AG04450 (cell line): Measurements from ENCODE around the gene CADM2. TPM values are rescaled to one million over a fixed set of nuclear protein-coding genes. Genes with fewer than 3 reads are reported as not detected.

Experiments
- CTCF ChIA-PET: fragments of 300-600, 350-600 bp; formaldehyde crosslinking; extraction: SDS; loops from one replicate; lab custom pipeline; 2022; ENCODE audit warnings: antibody characterized with exemption, inconsistent platforms; lab: Charles Lee
- POLR2A ChIA-PET: fragments of 350-600 bp; formaldehyde crosslinking; extraction: SDS; loops from one replicate; lab custom pipeline; 2021; ENCODE audit warnings: antibody characterized with exemption, inconsistent platforms; lab: Yijun Ruan, JAX
- DNase-seq: peaks from one replicate; pipeline ENCODE4 v3.0.0-alpha.2; 2011; ENCODE audit warnings: low read depth, low spot score
- H3K27ac ChIP-seq: one replicate; pipeline ENCODE4 v1.5.1; 2012; ENCODE audit warnings: low read depth, low read length, control low read depth
- H3K27me3 ChIP-seq: one replicate; pipeline ENCODE4 v1.6.0; 2012; ENCODE audit warnings: low read length; ENCODE audit not compliant: control insufficient read depth, insufficient read depth
- H3K4me3 ChIP-seq: 2 replicates; pipeline ENCODE4 v1.5.1; 2011; ENCODE audit warnings: mild to moderate bottlenecking, low read depth, low read length, control low read depth
- H3K9me3 ChIP-seq: 2 replicates; pipeline ENCODE4 v1.5.1; 2012; ENCODE audit warnings: low read length; ENCODE audit not compliant: control insufficient read depth, insufficient read depth
- CTCF ChIP-seq: IDR thresholded peaks from 2 replicates; pipeline ENCODE4 v1.5.1; 2011; ENCODE audit warnings: low read depth, low read length, control low read depth, inconsistent platforms
- polyA plus RNA-seq: library from polyadenylated mRNA; depleted of rRNA; stranded (reverse); fragments of >200 nt; gene quantifications from 2 replicates; pipeline ENCODE4 v1.2.3, GENCODE V29; 2011

CADM2 gene
- polyA plus RNA-seq, 1 experiment: not detected

DNA sequence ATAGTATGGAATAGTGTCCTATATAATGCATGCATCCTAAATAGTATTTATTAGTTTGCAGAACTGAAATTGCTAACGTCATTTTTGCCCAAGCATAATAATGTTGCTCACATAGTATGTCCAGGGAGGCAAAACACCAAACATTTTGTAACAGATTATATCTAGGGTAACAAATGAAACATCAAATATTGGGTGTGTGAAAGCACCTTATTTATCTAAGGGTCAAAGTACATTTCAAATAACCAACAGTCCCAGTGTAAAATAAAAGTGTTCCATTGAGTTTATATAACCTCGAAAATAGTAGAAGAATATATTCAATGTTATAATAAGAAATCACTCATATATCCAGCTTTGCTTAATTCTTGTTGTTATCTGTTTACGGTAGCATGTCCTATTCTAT is 363.1 kb downstream of the CADM2 start:
- H3K27ac ChIP-seq: no peak overlapping the region
- no peak for DNase-seq
- POLR2A ChIA-PET: no interaction called here
- H3K27me3 ChIP-seq: no peaks in the 10 kb centered on the region
- CTCF ChIA-PET: no interaction called here
- H3K4me3 ChIP-seq: no peak overlapping the region
- no peak for TF ChIP-seq CTCF
- H3K9me3 ChIP-seq: no peaks in the 10 kb centered on the region

DNA sequence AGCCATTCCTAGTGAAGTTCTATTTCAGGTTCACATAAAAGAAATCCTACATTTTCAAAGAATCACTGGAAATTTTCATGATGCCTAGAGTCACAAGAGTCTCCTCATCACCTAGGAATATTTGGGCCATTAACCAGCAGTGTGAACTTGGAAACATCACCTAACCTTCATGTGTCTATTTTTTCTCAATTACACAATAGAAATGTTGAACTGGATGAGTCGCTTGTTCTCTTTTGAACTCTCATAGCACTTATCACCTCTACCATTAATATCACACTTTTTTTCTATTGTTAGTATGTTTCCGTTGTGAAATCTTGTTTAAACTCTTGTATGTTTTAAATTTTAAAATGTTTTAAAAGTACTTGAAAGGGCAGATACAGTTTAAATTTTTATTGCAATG is 371.3 kb downstream of the CADM2 start:
- Histone ChIP-seq H3K27me3 (no peaks in the 10 kb centered on the region), H3K9me3 (no peaks in the 10 kb centered on the region), H3K4me3 (no peak overlapping the region), H3K27ac (no peak overlapping the region)
- no peak for TF ChIP-seq CTCF
- ChIA-PET CTCF (no interaction called here), POLR2A (no interaction called here)
- DNase-seq: no peak

DNA sequence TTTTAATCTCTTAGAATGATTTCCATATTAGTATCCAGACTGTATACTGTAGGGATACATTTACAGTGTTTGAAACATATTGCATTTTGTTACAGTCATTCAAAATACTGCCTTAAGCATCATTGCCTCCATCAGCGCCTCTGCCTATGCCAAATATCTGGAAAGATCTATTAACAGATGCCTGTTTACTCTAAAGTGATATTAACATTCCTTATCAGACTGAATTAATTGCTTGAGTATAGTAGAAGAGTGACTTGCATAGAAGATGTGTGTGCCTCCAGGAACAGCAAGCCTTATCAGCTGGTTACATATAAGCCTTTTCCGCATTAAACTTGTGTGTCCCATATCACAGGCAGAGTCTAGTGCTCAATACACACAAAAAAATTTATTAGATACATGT is 379.1 kb downstream of the CADM2 start:
- ChIA-PET POLR2A (no interaction called here), CTCF (no interaction called here)
- no peak for TF ChIP-seq CTCF
- no peak for DNase-seq
- Histone ChIP-seq H3K4me3 (no peak overlapping the region), H3K27me3 (no peaks in the 10 kb centered on the region), H3K27ac (no peak overlapping the region), H3K9me3 (no peaks in the 10 kb centered on the region)

DNA sequence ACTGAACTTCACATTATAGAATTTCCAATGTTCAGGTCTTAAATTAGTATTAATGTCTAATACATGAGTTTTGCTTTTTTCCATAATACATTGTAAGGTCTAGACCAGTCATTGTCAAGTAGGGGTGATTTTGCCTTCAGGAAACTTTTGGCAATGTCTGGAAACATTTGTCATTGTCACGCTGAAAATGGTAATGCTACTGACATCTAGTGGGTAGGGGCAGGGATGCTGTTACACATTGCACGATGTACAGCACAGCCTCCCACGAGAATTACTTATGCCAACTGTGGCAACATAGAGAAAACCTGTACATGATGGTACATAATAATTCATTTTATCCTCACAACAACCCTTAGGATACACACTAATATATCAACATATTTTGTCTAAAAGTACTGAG is 384.1 kb downstream of the CADM2 start:
- CTCF ChIA-PET: no interaction called here
- no peaks in the 10 kb centered on the region for H3K9me3 ChIP-seq
- H3K27ac ChIP-seq: no peak overlapping the region
- DNase-seq: no peak
- no peak overlapping the region for H3K4me3 ChIP-seq
- H3K27me3 ChIP-seq: no peaks in the 10 kb centered on the region
- TF ChIP-seq CTCF: no peak
- POLR2A ChIA-PET: no interaction called here

DNA sequence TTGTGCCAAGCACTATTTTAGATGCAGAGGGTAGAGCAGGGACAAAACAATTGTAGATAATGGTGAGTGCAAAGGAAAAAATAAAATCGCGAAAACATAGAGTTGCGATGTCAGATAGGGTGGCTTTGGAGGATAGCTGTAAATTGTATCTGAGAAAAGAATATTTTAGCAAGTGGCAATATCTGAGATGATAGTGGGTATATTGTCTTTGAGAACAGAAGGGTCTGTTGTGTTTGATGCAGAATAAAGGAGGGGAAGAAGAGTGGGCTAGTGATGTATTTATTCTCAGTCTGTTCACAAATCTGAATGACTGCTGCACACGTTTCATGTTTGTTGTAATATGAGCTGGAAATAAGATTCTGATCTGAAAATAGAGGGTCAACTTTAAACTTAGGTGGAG is 396.8 kb downstream of the CADM2 start:
- CTCF ChIA-PET: no interaction called here
- H3K27ac ChIP-seq: no peak overlapping the region
- TF ChIP-seq CTCF: no peak

More for the DNA sequence above, 396.8 kb downstream of the CADM2 start:
- POLR2A ChIA-PET: no interaction called here
- Histone ChIP-seq H3K27me3 (no peaks in the 10 kb centered on the region), H3K4me3 (no peak overlapping the region), H3K9me3 (no peaks in the 10 kb centered on the region)
- DNase-seq: no peak
